ENCODE results near the gene SLC24A3.

DNA sequence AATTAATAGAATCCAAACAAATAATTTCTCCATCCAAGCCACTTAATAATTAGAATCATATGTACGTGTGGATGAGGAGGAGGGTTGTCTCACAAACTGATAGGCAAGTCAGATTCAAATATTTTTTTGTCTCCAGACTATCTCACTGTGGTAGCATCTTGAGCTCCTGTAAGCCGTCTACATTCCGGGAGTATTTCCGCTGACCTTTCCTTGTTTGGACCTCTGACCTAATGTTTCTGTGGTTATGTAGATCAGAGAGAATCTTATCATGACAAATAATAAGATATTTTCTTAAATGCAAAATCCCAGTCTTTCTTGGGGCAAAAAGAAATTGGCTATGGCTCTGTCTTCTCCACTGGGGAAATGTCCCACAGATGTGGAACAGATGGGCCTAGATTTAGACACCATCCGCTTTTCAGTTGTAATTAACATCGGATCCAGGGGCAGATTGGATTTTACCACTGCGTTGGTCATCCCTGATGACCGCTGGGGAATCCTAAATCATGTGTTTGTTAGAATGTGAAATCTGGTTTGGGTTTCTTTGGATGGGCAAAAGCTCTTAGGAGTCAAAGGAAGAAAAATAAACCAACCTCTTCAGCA is 348.5 kb downstream of the SLC24A3 start:
- TF ChIP-seq, protein P1, sequence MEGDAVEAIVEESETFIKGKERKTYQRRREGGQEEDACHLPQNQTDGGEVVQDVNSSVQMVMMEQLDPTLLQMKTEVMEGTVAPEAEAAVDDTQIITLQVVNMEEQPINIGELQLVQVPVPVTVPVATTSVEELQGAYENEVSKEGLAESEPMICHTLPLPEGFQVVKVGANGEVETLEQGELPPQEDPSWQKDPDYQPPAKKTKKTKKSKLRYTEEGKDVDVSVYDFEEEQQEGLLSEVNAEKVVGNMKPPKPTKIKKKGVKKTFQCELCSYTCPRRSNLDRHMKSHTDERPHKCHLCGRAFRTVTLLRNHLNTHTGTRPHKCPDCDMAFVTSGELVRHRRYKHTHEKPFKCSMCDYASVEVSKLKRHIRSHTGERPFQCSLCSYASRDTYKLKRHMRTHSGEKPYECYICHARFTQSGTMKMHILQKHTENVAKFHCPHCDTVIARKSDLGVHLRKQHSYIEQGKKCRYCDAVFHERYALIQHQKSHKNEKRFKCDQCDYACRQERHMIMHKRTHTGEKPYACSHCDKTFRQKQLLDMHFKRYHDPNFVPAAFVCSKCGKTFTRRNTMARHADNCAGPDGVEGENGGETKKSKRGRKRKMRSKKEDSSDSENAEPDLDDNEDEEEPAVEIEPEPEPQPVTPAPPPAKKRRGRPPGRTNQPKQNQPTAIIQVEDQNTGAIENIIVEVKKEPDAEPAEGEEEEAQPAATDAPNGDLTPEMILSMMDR (conservative IDR thresholded peaks at IDR 0.05), result no peak
- TF ChIP-seq EZH2 (IDR thresholded peaks at IDR 0.05; ENCODE audit: low read depth), result no peak

All from PC-9 (cell line).